ENCODE data around the gene PCP4L1.
"Not testable (repeated sequence)": the region's sequence is repeated elsewhere in the genome, so short reads cannot be mapped to it uniquely, and the experiment has no call there.

PCP4L1 gene

DNA sequence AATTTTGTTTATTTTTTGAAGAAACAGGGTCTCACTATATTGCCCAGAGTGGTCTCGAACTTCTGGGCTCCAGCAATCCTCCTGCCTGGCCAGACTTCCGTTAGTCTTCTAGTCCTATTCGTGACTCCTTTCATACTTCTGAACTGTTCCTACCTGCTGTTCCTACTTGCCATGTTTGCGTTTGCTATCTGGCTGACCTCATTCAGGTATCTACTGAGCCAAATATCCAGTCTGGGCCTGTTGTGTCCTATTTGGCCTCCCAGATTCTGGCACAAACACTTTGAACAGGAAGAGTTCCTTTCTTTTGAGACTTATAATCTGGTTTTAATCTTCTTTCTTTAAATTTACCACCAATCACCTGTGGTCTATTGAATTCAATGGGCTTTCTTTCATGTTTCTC, 13.7 kb upstream of the PCP4L1 start:
- Histone ChIP-seq H3K36me3 (replicated peaks; ENCODE audit: insufficient read depth, low read length) (no peaks in the 10 kb centered on the region), H3K27me3 (replicated peaks; ENCODE audit: insufficient read depth, low read length) (no peaks in the 10 kb centered on the region)

DNA sequence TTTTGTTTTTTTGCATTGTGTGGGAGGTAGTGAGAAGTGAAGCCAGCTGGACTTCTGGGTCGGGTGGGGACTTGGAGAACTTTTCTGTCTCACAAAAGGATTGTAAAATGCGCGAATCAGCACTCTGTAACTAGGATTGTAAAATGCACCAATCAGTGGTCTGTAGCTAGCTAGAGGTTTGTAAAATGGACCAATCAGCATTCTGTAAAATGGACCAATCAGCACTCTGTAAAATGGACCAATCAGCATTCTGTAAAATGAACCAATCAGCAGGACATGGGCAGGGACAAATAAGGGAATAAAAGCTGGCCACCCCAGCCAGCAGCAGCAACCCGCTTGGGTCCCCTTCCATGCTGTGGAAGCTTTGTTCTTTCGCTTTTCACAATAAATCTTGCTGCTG, 8.4 kb upstream of the PCP4L1 start:
- DNase-seq; H3K27ac ChIP-seq (ENCODE audit: low read length); H2AFZ ChIP-seq (ENCODE audit: low read length); H3K9ac ChIP-seq (ENCODE audit: low read length); H3K4me3 ChIP-seq (ENCODE audit: low read length); H4K20me1 ChIP-seq (ENCODE audit: insufficient read depth, low read length); H3K9me3 ChIP-seq (replicated peaks; ENCODE audit: insufficient read depth, low read length); H3K9me2 ChIP-seq (replicated peaks; ENCODE audit: insufficient read depth, low read length); H3K4me2 ChIP-seq (ENCODE audit: low read depth, low read length); H3F3A ChIP-seq (ENCODE audit: insufficient read depth, low read length); H3K4me1 ChIP-seq (ENCODE audit: low read length); H3K79me2 ChIP-seq (ENCODE audit: low read length); H3K27me3 ChIP-seq (replicated peaks; ENCODE audit: insufficient read depth, low read length); H3K36me3 ChIP-seq (replicated peaks; ENCODE audit: insufficient read depth, low read length): not testable (repeated sequence)

More for the DNA sequence above, 13.7 kb upstream of the PCP4L1 start:
- Histone ChIP-seq H3K9me2 (replicated peaks; ENCODE audit: insufficient read depth, low read length) (no peaks in the 10 kb centered on the region), H3K4me2 (ENCODE audit: low read depth, low read length) (no peak overlapping the region), H2AFZ (ENCODE audit: low read length) (no peak overlapping the region), H4K20me1 (ENCODE audit: insufficient read depth, low read length) (no peaks in the 10 kb centered on the region), H3K79me2 (ENCODE audit: low read length) (no peaks in the 10 kb centered on the region), H3K9ac (ENCODE audit: low read length) (no peak overlapping the region), H3F3A (ENCODE audit: insufficient read depth, low read length) (no peaks in the 10 kb centered on the region), H3K4me3 (ENCODE audit: low read length) (no peak overlapping the region), H3K4me1 (ENCODE audit: low read length) (no peaks in the 10 kb centered on the region), H3K27ac (ENCODE audit: low read length) (no peak overlapping the region), H3K9me3 (replicated peaks; ENCODE audit: insufficient read depth, low read length) (no peaks in the 10 kb centered on the region)
- no peak for DNase-seq
- TF ChIP-seq, protein P1, sequence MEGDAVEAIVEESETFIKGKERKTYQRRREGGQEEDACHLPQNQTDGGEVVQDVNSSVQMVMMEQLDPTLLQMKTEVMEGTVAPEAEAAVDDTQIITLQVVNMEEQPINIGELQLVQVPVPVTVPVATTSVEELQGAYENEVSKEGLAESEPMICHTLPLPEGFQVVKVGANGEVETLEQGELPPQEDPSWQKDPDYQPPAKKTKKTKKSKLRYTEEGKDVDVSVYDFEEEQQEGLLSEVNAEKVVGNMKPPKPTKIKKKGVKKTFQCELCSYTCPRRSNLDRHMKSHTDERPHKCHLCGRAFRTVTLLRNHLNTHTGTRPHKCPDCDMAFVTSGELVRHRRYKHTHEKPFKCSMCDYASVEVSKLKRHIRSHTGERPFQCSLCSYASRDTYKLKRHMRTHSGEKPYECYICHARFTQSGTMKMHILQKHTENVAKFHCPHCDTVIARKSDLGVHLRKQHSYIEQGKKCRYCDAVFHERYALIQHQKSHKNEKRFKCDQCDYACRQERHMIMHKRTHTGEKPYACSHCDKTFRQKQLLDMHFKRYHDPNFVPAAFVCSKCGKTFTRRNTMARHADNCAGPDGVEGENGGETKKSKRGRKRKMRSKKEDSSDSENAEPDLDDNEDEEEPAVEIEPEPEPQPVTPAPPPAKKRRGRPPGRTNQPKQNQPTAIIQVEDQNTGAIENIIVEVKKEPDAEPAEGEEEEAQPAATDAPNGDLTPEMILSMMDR (IDR thresholded peaks at IDR 0.05; ENCODE audit: low read length) = no peak
- no peak for TF ChIP-seq EZH2 (optimal IDR thresholded peaks at IDR 0.05; ENCODE audit: low read depth, low read length)
- no peak for TF ChIP-seq EZH2phosphoT487 (IDR thresholded peaks at IDR 0.05; ENCODE audit: low read length)

DNA sequence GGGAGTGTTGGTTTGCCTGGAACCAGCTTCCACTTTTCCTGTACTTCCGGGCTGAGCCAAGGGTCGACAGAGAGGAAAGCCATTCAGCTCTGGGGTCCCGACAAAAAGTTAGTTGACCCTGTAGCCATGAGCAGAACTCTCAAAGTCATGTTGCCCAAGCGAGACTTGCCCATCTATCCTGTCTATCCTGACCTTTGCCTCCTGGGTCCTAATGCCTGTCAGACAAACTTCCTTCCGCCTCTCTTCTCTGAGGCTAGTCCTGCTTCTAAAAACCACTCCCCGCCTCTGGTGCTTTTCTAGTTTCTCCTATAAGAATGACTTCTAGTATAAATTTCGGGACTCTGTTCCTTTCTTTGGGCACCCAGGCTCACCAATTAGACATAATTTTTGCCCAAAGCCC, 7.7 kb upstream of the PCP4L1 start:
- no peak overlapping the region for H3K4me3 ChIP-seq (ENCODE audit: low read length)
- H3K27me3 ChIP-seq (replicated peaks; ENCODE audit: insufficient read depth, low read length) = no peaks in the 10 kb centered on the region
- TF ChIP-seq EZH2 (optimal IDR thresholded peaks at IDR 0.05; ENCODE audit: low read depth, low read length) (no peak), EZH2phosphoT487 (IDR thresholded peaks at IDR 0.05; ENCODE audit: low read length) (no peak)
- TF ChIP-seq, protein P1 (IDR thresholded peaks at IDR 0.05; ENCODE audit: low read length) = no peak
- H3K9me2 ChIP-seq (replicated peaks; ENCODE audit: insufficient read depth, low read length) = no peaks in the 10 kb centered on the region
- no peak for DNase-seq
- H3K4me2 ChIP-seq (ENCODE audit: low read depth, low read length) = no peak overlapping the region
- no peaks in the 10 kb centered on the region for H3K4me1 ChIP-seq (ENCODE audit: low read length)
- H3K27ac ChIP-seq (ENCODE audit: low read length) = no peak overlapping the region
- H3K9ac ChIP-seq (ENCODE audit: low read length) = no peak overlapping the region
- no peaks in the 10 kb centered on the region for H4K20me1 ChIP-seq (ENCODE audit: insufficient read depth, low read length)
- no peaks in the 10 kb centered on the region for H3K9me3 ChIP-seq (replicated peaks; ENCODE audit: insufficient read depth, low read length)
- no peaks in the 10 kb centered on the region for H3K36me3 ChIP-seq (replicated peaks; ENCODE audit: insufficient read depth, low read length)
- H2AFZ ChIP-seq (ENCODE audit: low read length) = no peak overlapping the region
- no peaks in the 10 kb centered on the region for H3K79me2 ChIP-seq (ENCODE audit: low read length)
- no peaks in the 10 kb centered on the region for H3F3A ChIP-seq (ENCODE audit: insufficient read depth, low read length)

DNA sequence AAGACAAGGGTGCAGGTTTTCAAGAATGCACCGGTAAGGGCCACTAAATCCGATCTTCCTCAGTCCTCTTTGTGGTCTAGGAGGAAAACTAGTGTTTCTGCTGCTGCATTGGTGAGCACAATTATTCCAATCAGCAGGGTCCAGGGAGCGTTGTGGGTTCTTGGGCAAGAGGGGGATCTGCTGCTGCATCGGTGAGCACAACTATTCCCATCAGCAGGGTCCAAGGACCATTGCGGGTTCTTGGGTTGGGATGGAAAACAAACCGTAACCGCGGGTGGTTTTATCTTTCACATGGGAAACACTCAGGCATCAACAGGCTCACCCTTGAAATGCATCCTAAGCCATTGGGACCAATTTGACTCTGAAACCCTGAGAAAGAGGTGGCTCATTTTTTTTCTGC, 7.0 kb upstream of the PCP4L1 start:
- no peak for DNase-seq
- H3F3A ChIP-seq (ENCODE audit: insufficient read depth, low read length) = no peaks in the 10 kb centered on the region
- no peak overlapping the region for H3K27ac ChIP-seq (ENCODE audit: low read length)
- no peaks in the 10 kb centered on the region for H3K9me3 ChIP-seq (replicated peaks; ENCODE audit: insufficient read depth, low read length)
- H3K27me3 ChIP-seq (replicated peaks; ENCODE audit: insufficient read depth, low read length) = no peaks in the 10 kb centered on the region
- H3K36me3 ChIP-seq (replicated peaks; ENCODE audit: insufficient read depth, low read length) = no peaks in the 10 kb centered on the region
- TF ChIP-seq EZH2 (optimal IDR thresholded peaks at IDR 0.05; ENCODE audit: low read depth, low read length) = no peak
- no peak overlapping the region for H3K4me3 ChIP-seq (ENCODE audit: low read length)
- no peak overlapping the region for H3K9ac ChIP-seq (ENCODE audit: low read length)
- H4K20me1 ChIP-seq (ENCODE audit: insufficient read depth, low read length) = no peaks in the 10 kb centered on the region
- H3K79me2 ChIP-seq (ENCODE audit: low read length) = no peaks in the 10 kb centered on the region
- H3K4me1 ChIP-seq (ENCODE audit: low read length) = no peaks in the 10 kb centered on the region
- H3K9me2 ChIP-seq (replicated peaks; ENCODE audit: insufficient read depth, low read length) = no peaks in the 10 kb centered on the region
- H2AFZ ChIP-seq (ENCODE audit: low read length) = no peak overlapping the region
- no peak overlapping the region for H3K4me2 ChIP-seq (ENCODE audit: low read depth, low read length)

DNA sequence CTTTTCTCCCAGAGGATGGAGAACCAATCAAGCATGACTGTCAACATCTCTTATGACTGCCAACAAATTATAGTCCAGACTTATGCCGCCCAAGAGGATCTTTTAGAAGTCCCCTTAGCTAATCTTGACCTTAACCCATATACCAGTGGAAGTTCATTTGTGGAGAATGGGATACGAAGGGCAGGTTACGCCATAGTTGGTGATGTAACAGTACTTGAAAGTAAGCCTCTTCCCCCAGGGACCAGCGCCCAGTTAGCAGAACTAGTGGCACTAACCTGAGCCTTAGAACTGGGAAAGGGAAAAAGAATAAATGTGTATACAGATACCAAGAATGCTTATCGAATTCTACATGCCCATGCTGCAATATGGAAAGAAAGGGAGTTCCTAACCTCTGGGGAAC, 3.2 kb upstream of the PCP4L1 start:
- not testable (repeated sequence) for DNase-seq; H4K20me1 ChIP-seq (ENCODE audit: insufficient read depth, low read length); H3K36me3 ChIP-seq (replicated peaks; ENCODE audit: insufficient read depth, low read length); H3K9ac ChIP-seq (ENCODE audit: low read length); H3K9me2 ChIP-seq (replicated peaks; ENCODE audit: insufficient read depth, low read length); H3K4me3 ChIP-seq (ENCODE audit: low read length); H3F3A ChIP-seq (ENCODE audit: insufficient read depth, low read length); H3K27ac ChIP-seq (ENCODE audit: low read length); H3K4me1 ChIP-seq (ENCODE audit: low read length); H3K4me2 ChIP-seq (ENCODE audit: low read depth, low read length); H3K27me3 ChIP-seq (replicated peaks; ENCODE audit: insufficient read depth, low read length); H3K79me2 ChIP-seq (ENCODE audit: low read length); H2AFZ ChIP-seq (ENCODE audit: low read length); H3K9me3 ChIP-seq (replicated peaks; ENCODE audit: insufficient read depth, low read length)

DNA sequence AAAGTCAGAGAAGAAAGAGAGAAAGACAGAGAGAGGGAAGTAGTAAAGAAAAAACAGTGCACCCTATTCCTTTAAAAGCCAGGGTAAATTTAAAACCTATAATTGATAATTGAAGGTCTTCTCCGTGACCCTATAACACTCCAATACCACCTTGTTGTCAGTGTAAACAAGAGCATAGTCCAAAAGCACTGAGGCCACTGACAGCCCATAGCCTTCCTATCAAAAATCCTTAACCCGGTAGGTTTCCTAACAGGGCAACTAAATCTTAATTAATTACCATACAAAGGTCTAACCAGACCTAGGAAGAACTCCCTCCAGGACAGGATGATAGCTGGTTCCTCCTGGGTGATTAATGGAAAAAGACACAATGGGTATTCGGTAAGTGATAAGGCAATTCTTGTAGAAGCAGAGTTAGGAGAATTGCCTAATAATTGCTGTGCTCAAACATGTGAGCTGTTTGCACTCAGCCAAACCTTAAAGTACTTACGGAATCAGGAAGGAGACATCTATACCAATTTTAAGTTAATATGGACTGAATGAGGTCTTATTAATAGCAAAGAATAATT, 2.5 kb upstream of the PCP4L1 start:
- not testable (repeated sequence) for H3K9me3 ChIP-seq (replicated peaks; ENCODE audit: insufficient read depth, low read length); H4K20me1 ChIP-seq (ENCODE audit: insufficient read depth, low read length); H3F3A ChIP-seq (ENCODE audit: insufficient read depth, low read length); H3K36me3 ChIP-seq (replicated peaks; ENCODE audit: insufficient read depth, low read length); H3K27me3 ChIP-seq (replicated peaks; ENCODE audit: insufficient read depth, low read length); H3K4me3 ChIP-seq (ENCODE audit: low read length); H3K79me2 ChIP-seq (ENCODE audit: low read length); H2AFZ ChIP-seq (ENCODE audit: low read length); H3K4me2 ChIP-seq (ENCODE audit: low read depth, low read length); DNase-seq; H3K9ac ChIP-seq (ENCODE audit: low read length); H3K9me2 ChIP-seq (replicated peaks; ENCODE audit: insufficient read depth, low read length); H3K27ac ChIP-seq (ENCODE audit: low read length)
- H3K4me1 ChIP-seq (ENCODE audit: low read length) = peaks cover 11% of the 10 kb centered on the region

All from MM.1S (cell line).